IMR-90 (cell line): ENCODE results near the gene PRKCG. TPM values are rescaled to one million over a fixed set of nuclear protein-coding genes. Genes with fewer than 3 reads are reported as not detected.
A peak's percentile ranks its signal among the peaks of the same experiment; 100 is the strongest.

ENCODE experiments used
- ATAC-seq: fragments of 200-7000 bp; cut with Tn5 transposase; 2 replicates; pipeline ENCODE4 v1.9.1; 2020; ENCODE audit warnings: low read depth, mild to moderate bottlenecking, moderate library complexity
- BruUV-seq: library from RNA; stranded (reverse); fragments of 400-500 nt; replicated peaks from 2 replicates; lab custom pipeline; 2021; lab: Mats Ljungman, UMichigan
- CTCF ChIA-PET: fragments of 300-600 bp; formaldehyde crosslinking; extraction: SDS; loops from one replicate; lab custom pipeline; 2021; ENCODE audit warnings: antibody characterized with exemption; lab: Yijun Ruan, JAX
- POLR2A ChIA-PET: fragments of 300-600 bp; sonication (Branson Sonifier 250); formaldehyde crosslinking; loops from one replicate; lab custom pipeline; 2022; ENCODE audit warnings: antibody characterized with exemption; ENCODE audit not compliant: unreplicated experiment; lab: Charles Lee
- DNase-seq: peaks from one replicate; pipeline ENCODE4 v3.0.0; 2013
- H2AFZ ChIP-seq: replicated peaks from 2 replicates; pipeline ENCODE3; 2013; ENCODE audit warnings: low read length, mild to moderate bottlenecking; ENCODE audit not compliant: poor library complexity
- H2AK5ac ChIP-seq: 2 replicates; pipeline ENCODE4 v1.6.1; 2013; ENCODE audit warnings: low read depth, low read length, inconsistent platforms
- H2AK9ac ChIP-seq: replicated peaks from 2 replicates; pipeline ENCODE3; 2013; ENCODE audit warnings: mild to moderate bottlenecking, low read depth, low read length, moderate library complexity; ENCODE audit not compliant: poor library complexity
- H2BK120ac ChIP-seq: 2 replicates; pipeline ENCODE4 v1.6.1; 2013; ENCODE audit warnings: low read depth, low read length, inconsistent platforms
- H2BK15ac ChIP-seq: 3 replicates; pipeline ENCODE4 v1.6.1; 2013; ENCODE audit warnings: low read depth, low read length, inconsistent platforms
- H2BK20ac ChIP-seq: 2 replicates; pipeline ENCODE4 v1.6.1; 2013; ENCODE audit warnings: low read depth, mild to moderate bottlenecking, inconsistent platforms, low read length, moderate library complexity
- H2BK5ac ChIP-seq: 2 replicates; pipeline ENCODE4 v1.6.1; 2013; ENCODE audit warnings: mild to moderate bottlenecking, low read depth, low read length, inconsistent platforms; ENCODE audit not compliant: poor library complexity, severe bottlenecking
- H3K14ac ChIP-seq: replicated peaks from 2 replicates; pipeline ENCODE4 v1.6.1; 2013; ENCODE audit warnings: low read depth, low read length, inconsistent platforms
- H3K18ac ChIP-seq: 2 replicates; pipeline ENCODE4 v1.6.1; 2013; ENCODE audit warnings: low read depth, low read length, control low read depth
- H3K23ac ChIP-seq: 2 replicates; pipeline ENCODE4 v1.6.1; 2013; ENCODE audit warnings: low read depth, low read length, inconsistent platforms
- H3K27ac ChIP-seq: 2 replicates; pipeline ENCODE4 v1.5.1; 2013; ENCODE audit warnings: mild to moderate bottlenecking, control low read depth, low read length; ENCODE audit not compliant: insufficient read depth
- H3K27me3 ChIP-seq: 2 replicates; pipeline ENCODE4 v1.6.1; 2013; ENCODE audit warnings: low read length; ENCODE audit not compliant: control insufficient read depth, insufficient read depth
- H3K36me3 ChIP-seq: 2 replicates; pipeline ENCODE4 v1.6.1; 2013; ENCODE audit warnings: low read length, mixed read lengths; ENCODE audit not compliant: control insufficient read depth, insufficient read depth
- H3K4ac ChIP-seq: 2 replicates; pipeline ENCODE4 v1.6.1; 2013; ENCODE audit warnings: low read depth, low read length, inconsistent platforms
- H3K4me1 ChIP-seq: 2 replicates; pipeline ENCODE4 v1.6.1; 2013; ENCODE audit warnings: low read length, mixed read lengths; ENCODE audit not compliant: control insufficient read depth, insufficient read depth
- H3K4me2 ChIP-seq: 2 replicates; pipeline ENCODE4 v1.6.1; 2013; ENCODE audit warnings: low read depth, mild to moderate bottlenecking, control low read depth, low read length, moderate library complexity
- H3K4me3 ChIP-seq: 2 replicates; pipeline ENCODE4 v1.5.1; 2013; ENCODE audit warnings: low read depth, mild to moderate bottlenecking, control low read depth, low read length, moderate library complexity; ENCODE audit not compliant: insufficient read depth
- H3K56ac ChIP-seq: 2 replicates; pipeline ENCODE4 v1.6.1; 2013; ENCODE audit warnings: low read length, inconsistent platforms; ENCODE audit not compliant: insufficient read depth; ENCODE audit errors: extremely low read depth
- H3K79me1 ChIP-seq, 2 experiments: 2 replicates each; pipeline ENCODE4 v1.6.1; 2013; ENCODE audit warnings: low read length in 2 of 2, inconsistent platforms in 1 of 2, low read depth in 1 of 2
- H3K9ac ChIP-seq: 2 replicates; pipeline ENCODE4 v1.6.1; 2013; ENCODE audit warnings: low read depth, low read length, control low read depth
- H3K9me1 ChIP-seq: 2 replicates; pipeline ENCODE4 v1.6.1; 2013; ENCODE audit warnings: low read length, inconsistent platforms; ENCODE audit not compliant: insufficient read depth
- H3K9me3 ChIP-seq: 2 replicates; pipeline ENCODE4 v1.6.1; 2013; ENCODE audit warnings: low read length; ENCODE audit not compliant: control insufficient read depth, insufficient read depth
- H4K20me1 ChIP-seq: 2 replicates; pipeline ENCODE4 v1.6.1; 2013; ENCODE audit warnings: low read length, inconsistent platforms; ENCODE audit not compliant: insufficient read depth
- H4K5ac ChIP-seq: 2 replicates; pipeline ENCODE4 v1.6.1; 2013; ENCODE audit warnings: mild to moderate bottlenecking, low read depth, low read length, control low read depth
- H4K8ac ChIP-seq, 2 experiments: 2 replicates each; pipeline ENCODE4 v1.6.1; 2013; ENCODE audit warnings: low read depth in 2 of 2, low read length in 2 of 2, control low read depth in 1 of 2, inconsistent platforms in 1 of 2
- H4K91ac ChIP-seq: 2 replicates; pipeline ENCODE4 v1.6.1; 2013; ENCODE audit warnings: low read depth, low read length, inconsistent platforms; ENCODE audit not compliant: insufficient read depth
- BHLHE40 ChIP-seq: fragments of 150-350 bp; IDR thresholded peaks from 2 replicates; pipeline ENCODE4 v1.6.1; 2016; ENCODE audit warnings: mild to moderate bottlenecking, low read depth, low read length
- CEBPB ChIP-seq: IDR thresholded peaks from 2 replicates; pipeline ENCODE4 v1.6.1; 2012; ENCODE audit warnings: low read depth, low read length, improper control_type of control experiment
- CHD1 ChIP-seq: IDR thresholded peaks from 2 replicates; pipeline ENCODE4 v1.6.1; 2012; ENCODE audit warnings: low read depth, low read length, improper control_type of control experiment
- CTCF ChIP-seq: conservative IDR thresholded peaks from 2 replicates; pipeline ENCODE4 v1.5.1; 2012; ENCODE audit warnings: mild to moderate bottlenecking, low read depth, low read length, improper control_type of control experiment
- ELK1 ChIP-seq: fragments of 150-350 bp; IDR thresholded peaks from 2 replicates; pipeline ENCODE4 v1.6.1; 2016; ENCODE audit warnings: low read depth, mild to moderate bottlenecking, low read length, moderate library complexity, borderline replicate concordance
- MAZ ChIP-seq: IDR thresholded peaks from 2 replicates; pipeline ENCODE4 v1.6.1; 2012; ENCODE audit warnings: low read depth, mild to moderate bottlenecking, low read length, improper control_type of control experiment, moderate library complexity, borderline replicate concordance
- MXI1 ChIP-seq: IDR thresholded peaks from 2 replicates; pipeline ENCODE4 v1.6.1; 2012; ENCODE audit warnings: low read depth, mild to moderate bottlenecking, low read length, moderate library complexity, borderline replicate concordance
- POLR2A ChIP-seq: IDR thresholded peaks from 2 replicates; pipeline ENCODE4 v1.6.1; 2012; ENCODE audit warnings: mild to moderate bottlenecking, low read depth, low read length
- RCOR1 ChIP-seq: IDR thresholded peaks from 2 replicates; pipeline ENCODE4 v1.6.1; 2012; ENCODE audit warnings: mild to moderate bottlenecking, low read length, improper control_type of control experiment; ENCODE audit not compliant: insufficient replicate concordance
- RFX5 ChIP-seq: IDR thresholded peaks from 2 replicates; pipeline ENCODE4 v1.8.0; 2012; ENCODE audit warnings: low read depth, mild to moderate bottlenecking, low read length, moderate library complexity
- SMC3 ChIP-seq: fragments of 150-350 bp; IDR thresholded peaks from 2 replicates; pipeline ENCODE4 v1.6.1; 2016; ENCODE audit warnings: low read depth, mild to moderate bottlenecking, antibody characterized with exemption, low read length, moderate library complexity
- USF2 ChIP-seq: fragments of 150-350 bp; IDR thresholded peaks from 2 replicates; pipeline ENCODE4 v1.6.1; 2017; ENCODE audit warnings: mild to moderate bottlenecking, antibody characterized with exemption, low read length, low read depth
- WGBS, 2 experiments: methylation state at CpG; one replicate each; pipeline versions ENCODE4 v1.1.5 to v1.1.7; 2013; ENCODE audit warnings: missing lambda C conversion rate in 2 of 2; ENCODE audit not compliant: insufficient read length in 1 of 2; ENCODE audit errors: extremely low coverage in 2 of 2; 5-methylcytosine and 5-hydroxymethylcytosine counted together
- dilution Hi-C: fragments of 300-500 bp; cut with HindIII; formaldehyde crosslinking; loops from one replicate; pipeline ENCODE4 v1.14.3; 2018; ENCODE audit warnings: low sequenced_read_pairs; ENCODE audit not compliant: unreplicated experiment
- in situ Hi-C: fragments of 300-500 bp; cut with MboI; formaldehyde crosslinking; loops from 3 replicates; pipeline ENCODE4 v1.14.3; 2019; ENCODE audit warnings: low sequenced_read_pairs, inconsistent platforms, mixed read lengths
- intact Hi-C: fragments of 100-400 bp; cut with micrococcal nuclease; formaldehyde crosslinking; loops from 2 replicates; pipeline ENCODE4 v1.10.0; 2022
- polyA plus RNA-seq, 3 experiments: library from polyadenylated mRNA; depleted of rRNA; stranded (reverse); fragments of >200 nt; gene quantifications; 2 replicates each; pipeline ENCODE4 v1.2.3, GENCODE V29; 2012; ENCODE audit warnings: low replicate concordance in 1 of 3
- total RNA-seq: library from RNA; depleted of rRNA; stranded (reverse); fragments of >200 nt; gene quantifications from 2 replicates; pipeline ENCODE4 v1.2.3, GENCODE V29; 2012

Gene PRKCG
- total and polyA plus RNA-seq, 2 of the 4 experiments (the other 2 are of a cell fraction) = not detected

GRCh38 chr19:53849237-53849676 is 32.7 kb upstream of the PRKCG start:
- Histone ChIP-seq H2BK5ac (no peak overlapping the region), H3K27me3 (no peaks in the 10 kb centered on the region), H4K20me1 (no peaks in the 10 kb centered on the region), H3K9me3 (no peaks in the 10 kb centered on the region), H2AK9ac (no peak overlapping the region), H3K79me1 (no peaks in the 10 kb centered on the region), H3K36me3 (no peaks in the 10 kb centered on the region), H3K9me1 (no peaks in the 10 kb centered on the region), H3K4me1 (0 out of 2 replicates have a peak, but pooled peaks cover 2% of the 10 kb centered on the region), H3K56ac (no peak overlapping the region), H2AK5ac (no peak overlapping the region), H3K4ac (no peak overlapping the region), H2BK15ac (no peak overlapping the region), H2BK120ac (no peak overlapping the region), H3K27ac (no peak overlapping the region), H3K4me2 (no peak overlapping the region), H4K8ac (no peak overlapping the region), H3K9ac (no peak overlapping the region), H4K91ac (no peak overlapping the region), H3K23ac (no peak overlapping the region), H3K4me3 (no peak overlapping the region), H4K5ac (no peak overlapping the region), H2BK20ac (no peak overlapping the region), H2AFZ (peak overlapping the region; percentile 53), H3K14ac (no peak overlapping the region), H3K18ac (no peak overlapping the region)
- TF ChIP-seq RCOR1 (no peak), SMC3 (no peak), CHD1 (no peak), BHLHE40 (no peak), USF2 (no peak), MXI1 (no peak), ELK1 (no peak), CTCF (no peak), MAZ (no peak), POLR2A (no peak), CEBPB (no peak), RFX5 (no peak)
- peak; percentile 23 for DNase-seq
- dilution Hi-C loops = no loop called here
- 62% methylated on average over 9 of the region's 11 CpGs; no CpG with 5 or more reads in 1 of the 2 experiments for WGBS, 2 experiments
- no TSS peak for BruUV-seq
- no peak for ATAC-seq
- in situ Hi-C loops = no loop called here
- CTCF ChIA-PET = interaction anchor here (0.5 to 0.9 kb wide), 2 partner anchors 178 to 199 kb away, joined by 3 read pairs; no protein-coding TSS in a partner anchor
- POLR2A ChIA-PET = no interaction called here
- intact Hi-C loops = no loop called here
